Gastrocnemius medialis (tissue), 4 donors: Measurements from ENCODE around the gene VAV2.

Experiments
- CTCF ChIP-seq, 5 experiments: fragments of 450-650 bp in 3 of 5; fragments of 200-600 bp in 2 of 5; sonication (generic) in 2 of 5; IDR thresholded peaks in 4 of 5; conservative IDR thresholded peaks in 1 of 5; 1 replicate in 4 of 5; 2 replicates in 1 of 5; pipeline ENCODE4 v1.5.1; 2016 to 2019; ENCODE audit warnings: antibody characterized with exemption in 5 of 5, mild to moderate bottlenecking in 3 of 5, moderate library complexity in 3 of 5
- POLR2A ChIP-seq, 2 donors: fragments of 450-650 bp; IDR thresholded peaks; one replicate each; pipeline ENCODE4 v1.6.1; 2017; ENCODE audit warnings: antibody characterized with exemption in 2 of 2, mild to moderate bottlenecking in 2 of 2, moderate library complexity in 2 of 2

- TF ChIP-seq CTCF (IDR thresholded peaks at IDR 0.05 in 4 of 5, conservative IDR thresholded peaks at IDR 0.05 in 1 of 5) (no peak), POLR2A (IDR thresholded peaks at IDR 0.05) (no peak)
These were observed 6.1 kb downstream of the VAV2 start for GRCh38 chr9:133986061-133986460.
